Measurements from ENCODE around the gene DES.

- TF ChIP-seq, protein P1, sequence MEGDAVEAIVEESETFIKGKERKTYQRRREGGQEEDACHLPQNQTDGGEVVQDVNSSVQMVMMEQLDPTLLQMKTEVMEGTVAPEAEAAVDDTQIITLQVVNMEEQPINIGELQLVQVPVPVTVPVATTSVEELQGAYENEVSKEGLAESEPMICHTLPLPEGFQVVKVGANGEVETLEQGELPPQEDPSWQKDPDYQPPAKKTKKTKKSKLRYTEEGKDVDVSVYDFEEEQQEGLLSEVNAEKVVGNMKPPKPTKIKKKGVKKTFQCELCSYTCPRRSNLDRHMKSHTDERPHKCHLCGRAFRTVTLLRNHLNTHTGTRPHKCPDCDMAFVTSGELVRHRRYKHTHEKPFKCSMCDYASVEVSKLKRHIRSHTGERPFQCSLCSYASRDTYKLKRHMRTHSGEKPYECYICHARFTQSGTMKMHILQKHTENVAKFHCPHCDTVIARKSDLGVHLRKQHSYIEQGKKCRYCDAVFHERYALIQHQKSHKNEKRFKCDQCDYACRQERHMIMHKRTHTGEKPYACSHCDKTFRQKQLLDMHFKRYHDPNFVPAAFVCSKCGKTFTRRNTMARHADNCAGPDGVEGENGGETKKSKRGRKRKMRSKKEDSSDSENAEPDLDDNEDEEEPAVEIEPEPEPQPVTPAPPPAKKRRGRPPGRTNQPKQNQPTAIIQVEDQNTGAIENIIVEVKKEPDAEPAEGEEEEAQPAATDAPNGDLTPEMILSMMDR (conservative IDR thresholded peaks at IDR 0.05; ENCODE audit: low read depth in 2 of 2) = no peak
- TF ChIP-seq REST (IDR thresholded peaks at IDR 0.05; ENCODE audit: unreplicated experiment) (no peak), EZH2 (IDR thresholded peaks at IDR 0.05; ENCODE audit: low read depth, unreplicated experiment) (no peak), POLR2AphosphoS5 (IDR thresholded peaks at IDR 0.05; ENCODE audit: low read depth) (no peak), EZH2phosphoT487 (IDR thresholded peaks at IDR 0.05; ENCODE audit: unreplicated experiment) (no peak), JUNB (IDR thresholded peaks at IDR 0.05; ENCODE audit: unreplicated experiment) (no peak), CREB1 (CRISPR knock-in tag; IDR thresholded peaks at IDR 0.05; ENCODE audit: low read depth) (no peak), STAT1 (IDR thresholded peaks at IDR 0.05; ENCODE audit: unreplicated experiment) (no peak), ZNF114 (CRISPR knock-in tag; IDR thresholded peaks at IDR 0.05) (no peak), ZNF331 (CRISPR knock-in tag; IDR thresholded peaks at IDR 0.05; ENCODE audit: low read depth) (no peak), NANOG (IDR thresholded peaks at IDR 0.05; ENCODE audit: borderline replicate concordance) (no peak)
- TF ChIP-seq, protein P2, sequence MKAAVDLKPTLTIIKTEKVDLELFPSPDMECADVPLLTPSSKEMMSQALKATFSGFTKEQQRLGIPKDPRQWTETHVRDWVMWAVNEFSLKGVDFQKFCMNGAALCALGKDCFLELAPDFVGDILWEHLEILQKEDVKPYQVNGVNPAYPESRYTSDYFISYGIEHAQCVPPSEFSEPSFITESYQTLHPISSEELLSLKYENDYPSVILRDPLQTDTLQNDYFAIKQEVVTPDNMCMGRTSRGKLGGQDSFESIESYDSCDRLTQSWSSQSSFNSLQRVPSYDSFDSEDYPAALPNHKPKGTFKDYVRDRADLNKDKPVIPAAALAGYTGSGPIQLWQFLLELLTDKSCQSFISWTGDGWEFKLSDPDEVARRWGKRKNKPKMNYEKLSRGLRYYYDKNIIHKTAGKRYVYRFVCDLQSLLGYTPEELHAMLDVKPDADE (IDR thresholded peaks at IDR 0.05) = no peak
- TF ChIP-seq, protein P3, sequence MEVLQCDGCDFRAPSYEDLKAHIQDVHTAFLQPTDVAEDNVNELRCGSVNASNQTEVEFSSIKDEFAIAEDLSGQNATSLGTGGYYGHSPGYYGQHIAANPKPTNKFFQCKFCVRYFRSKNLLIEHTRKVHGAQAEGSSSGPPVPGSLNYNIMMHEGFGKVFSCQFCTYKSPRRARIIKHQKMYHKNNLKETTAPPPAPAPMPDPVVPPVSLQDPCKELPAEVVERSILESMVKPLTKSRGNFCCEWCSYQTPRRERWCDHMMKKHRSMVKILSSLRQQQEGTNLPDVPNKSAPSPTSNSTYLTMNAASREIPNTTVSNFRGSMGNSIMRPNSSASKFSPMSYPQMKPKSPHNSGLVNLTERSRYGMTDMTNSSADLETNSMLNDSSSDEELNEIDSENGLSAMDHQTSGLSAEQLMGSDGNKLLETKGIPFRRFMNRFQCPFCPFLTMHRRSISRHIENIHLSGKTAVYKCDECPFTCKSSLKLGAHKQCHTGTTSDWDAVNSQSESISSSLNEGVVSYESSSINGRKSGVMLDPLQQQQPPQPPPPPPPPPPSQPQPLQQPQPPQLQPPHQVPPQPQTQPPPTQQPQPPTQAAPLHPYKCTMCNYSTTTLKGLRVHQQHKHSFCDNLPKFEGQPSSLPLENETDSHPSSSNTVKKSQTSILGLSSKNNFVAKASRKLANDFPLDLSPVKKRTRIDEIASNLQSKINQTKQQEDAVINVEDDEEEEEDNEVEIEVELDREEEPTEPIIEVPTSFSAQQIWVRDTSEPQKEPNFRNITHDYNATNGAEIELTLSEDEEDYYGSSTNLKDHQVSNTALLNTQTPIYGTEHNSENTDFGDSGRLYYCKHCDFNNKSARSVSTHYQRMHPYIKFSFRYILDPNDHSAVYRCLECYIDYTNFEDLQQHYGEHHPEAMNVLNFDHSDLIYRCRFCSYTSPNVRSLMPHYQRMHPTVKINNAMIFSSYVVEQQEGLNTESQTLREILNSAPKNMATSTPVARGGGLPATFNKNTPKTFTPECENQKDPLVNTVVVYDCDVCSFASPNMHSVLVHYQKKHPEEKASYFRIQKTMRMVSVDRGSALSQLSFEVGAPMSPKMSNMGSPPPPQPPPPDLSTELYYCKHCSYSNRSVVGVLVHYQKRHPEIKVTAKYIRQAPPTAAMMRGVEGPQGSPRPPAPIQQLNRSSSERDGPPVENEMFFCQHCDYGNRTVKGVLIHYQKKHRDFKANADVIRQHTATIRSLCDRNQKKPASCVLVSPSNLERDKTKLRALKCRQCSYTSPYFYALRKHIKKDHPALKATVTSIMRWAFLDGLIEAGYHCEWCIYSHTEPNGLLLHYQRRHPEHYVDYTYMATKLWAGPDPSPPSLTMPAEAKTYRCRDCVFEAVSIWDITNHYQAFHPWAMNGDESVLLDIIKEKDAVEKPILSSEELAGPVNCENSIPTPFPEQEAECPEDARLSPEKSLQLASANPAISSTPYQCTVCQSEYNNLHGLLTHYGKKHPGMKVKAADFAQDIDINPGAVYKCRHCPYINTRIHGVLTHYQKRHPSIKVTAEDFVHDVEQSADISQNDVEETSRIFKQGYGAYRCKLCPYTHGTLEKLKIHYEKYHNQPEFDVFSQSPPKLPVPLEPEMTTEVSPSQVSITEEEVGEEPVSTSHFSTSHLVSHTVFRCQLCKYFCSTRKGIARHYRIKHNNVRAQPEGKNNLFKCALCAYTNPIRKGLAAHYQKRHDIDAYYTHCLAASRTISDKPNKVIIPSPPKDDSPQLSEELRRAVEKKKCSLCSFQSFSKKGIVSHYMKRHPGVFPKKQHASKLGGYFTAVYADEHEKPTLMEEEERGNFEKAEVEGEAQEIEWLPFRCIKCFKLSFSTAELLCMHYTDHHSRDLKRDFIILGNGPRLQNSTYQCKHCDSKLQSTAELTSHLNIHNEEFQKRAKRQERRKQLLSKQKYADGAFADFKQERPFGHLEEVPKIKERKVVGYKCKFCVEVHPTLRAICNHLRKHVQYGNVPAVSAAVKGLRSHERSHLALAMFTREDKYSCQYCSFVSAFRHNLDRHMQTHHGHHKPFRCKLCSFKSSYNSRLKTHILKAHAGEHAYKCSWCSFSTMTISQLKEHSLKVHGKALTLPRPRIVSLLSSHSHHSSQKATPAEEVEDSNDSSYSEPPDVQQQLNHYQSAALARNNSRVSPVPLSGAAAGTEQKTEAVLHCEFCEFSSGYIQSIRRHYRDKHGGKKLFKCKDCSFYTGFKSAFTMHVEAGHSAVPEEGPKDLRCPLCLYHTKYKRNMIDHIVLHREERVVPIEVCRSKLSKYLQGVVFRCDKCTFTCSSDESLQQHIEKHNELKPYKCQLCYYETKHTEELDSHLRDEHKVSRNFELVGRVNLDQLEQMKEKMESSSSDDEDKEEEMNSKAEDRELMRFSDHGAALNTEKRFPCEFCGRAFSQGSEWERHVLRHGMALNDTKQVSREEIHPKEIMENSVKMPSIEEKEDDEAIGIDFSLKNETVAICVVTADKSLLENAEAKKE (CRISPR knock-in tag; IDR thresholded peaks at IDR 0.05) = no peak
Observed at GRCh38 chr2:219440388-219441256, 22.4 kb downstream of the DES start.
